Measurements from ENCODE around the gene BRD4.

The BRD4 gene

GRCh38 chr19:15332311-15332996, at the start of gene BRD4:
TSS of gene BRD4 (minus strand) at chr19:15332539. CDS start at chr19:15273099, 59,440 bp downstream.
- Histone ChIP-seq H3K4me3 (ENCODE audit: low read depth, low read length) (peak within 1 kb of the TSS; percentile 88), H3K27me3 (replicated peaks) (no peaks in the 10 kb centered on the region), H3K36me3 (replicated peaks) (no peaks in the 10 kb centered on the region), H3K27ac (peak within 1 kb of the TSS; percentile 91)
- no peak for DNase-seq
- TF ChIP-seq CTCF (IDR thresholded peaks at IDR 0.05; ENCODE audit: low read depth, low read length, missing control alignments), result no peak
- in situ Hi-C loops (cut with HindIII; ENCODE audit: low pct_ligation_motif_present, low sequenced_read_pairs), result no loop called here

- no peak for DNase-seq
- no peak overlapping the region for H3K4me3 ChIP-seq (ENCODE audit: low read depth, low read length)
- in situ Hi-C loops (cut with HindIII; ENCODE audit: low pct_ligation_motif_present, low sequenced_read_pairs), result no loop called here
- no peaks in the 10 kb centered on the region for H3K27me3 ChIP-seq (replicated peaks)
- peaks cover 10% of the 10 kb centered on the region for H3K36me3 ChIP-seq (replicated peaks)
- H3K27ac ChIP-seq, result no peak overlapping the region
- TF ChIP-seq CTCF (IDR thresholded peaks at IDR 0.05; ENCODE audit: low read depth, low read length, missing control alignments), result no peak
Observed at GRCh38 chr19:15381864-15382263, 49.5 kb upstream of the BRD4 start.

GRCh38 chr19:15381429-15381828, 49.1 kb upstream of the BRD4 start:
- TF ChIP-seq CTCF (IDR thresholded peaks at IDR 0.05; ENCODE audit: low read depth, low read length, missing control alignments), result no peak
- H3K27ac ChIP-seq, result no peak overlapping the region
- in situ Hi-C loops (cut with HindIII; ENCODE audit: low pct_ligation_motif_present, low sequenced_read_pairs), result no loop called here

GRCh38 chr19:15379999-15380647, 47.8 kb upstream of the BRD4 start:
- no peaks in the 10 kb centered on the region for H3K27me3 ChIP-seq (replicated peaks)
- DNase-seq, result peak; percentile 12
- in situ Hi-C loops (cut with HindIII; ENCODE audit: low pct_ligation_motif_present, low sequenced_read_pairs), result no loop called here
- peak overlapping the region; percentile 69 for H3K4me3 ChIP-seq (ENCODE audit: low read depth, low read length)
- no peak for TF ChIP-seq CTCF (IDR thresholded peaks at IDR 0.05; ENCODE audit: low read depth, low read length, missing control alignments)
- peak overlapping the region; percentile 76 for H3K27ac ChIP-seq
- peaks cover 6% of the 10 kb centered on the region for H3K36me3 ChIP-seq (replicated peaks)

More at GRCh38 chr19:15381429-15381828, 49.1 kb upstream of the BRD4 start:
- no peak overlapping the region for H3K4me3 ChIP-seq (ENCODE audit: low read depth, low read length)
- no peak for DNase-seq
- H3K27me3 ChIP-seq (replicated peaks), result no peaks in the 10 kb centered on the region
- H3K36me3 ChIP-seq (replicated peaks), result peaks cover 6% of the 10 kb centered on the region

- in situ Hi-C loops (cut with HindIII; ENCODE audit: low pct_ligation_motif_present, low sequenced_read_pairs), result no loop called here
- Histone ChIP-seq H3K4me3 (ENCODE audit: low read depth, low read length) (peak within 1 kb of the TSS; percentile 96), H3K27me3 (replicated peaks) (no peaks in the 10 kb centered on the region), H3K36me3 (replicated peaks) (peaks cover 6% of the 10 kb centered on the region), H3K27ac (peak within 1 kb of the TSS; percentile 91)
- DNase-seq, result peak; percentile 98
- no peak for TF ChIP-seq CTCF (IDR thresholded peaks at IDR 0.05; ENCODE audit: low read depth, low read length, missing control alignments)
Observed at GRCh38 chr19:15379083-15379998, 47.0 kb upstream of the BRD4 start, which contains the start of gene AKAP8. TSS of gene AKAP8 (minus strand) at chr19:15379787. CDS start at chr19:15379731, 56 bp downstream.

Data from brain microvascular endothelial cell (primary cell).